ENCODE measurements around the gene KIAA0513.

DNA sequence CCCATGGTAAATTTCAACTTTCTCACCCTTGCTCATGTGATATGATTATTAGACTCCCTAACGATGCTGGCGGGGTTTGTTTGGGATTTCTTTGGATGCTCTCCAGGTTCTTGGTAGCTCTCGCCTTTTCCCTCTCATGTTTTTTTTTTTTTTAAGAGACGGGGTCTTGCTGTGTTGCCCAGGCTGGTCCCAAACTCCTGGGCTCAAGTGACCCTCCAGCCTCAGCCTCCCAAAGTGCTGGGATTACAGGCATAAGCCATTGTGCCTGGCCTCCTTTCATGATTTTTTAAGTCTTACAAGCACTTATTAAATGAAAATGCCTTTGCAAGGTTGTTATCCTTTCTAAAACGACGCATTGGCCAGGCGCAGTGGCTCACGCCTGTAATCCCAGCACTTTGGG is 24.1 kb downstream of the KIAA0513 start:
- TF ChIP-seq, protein P1, sequence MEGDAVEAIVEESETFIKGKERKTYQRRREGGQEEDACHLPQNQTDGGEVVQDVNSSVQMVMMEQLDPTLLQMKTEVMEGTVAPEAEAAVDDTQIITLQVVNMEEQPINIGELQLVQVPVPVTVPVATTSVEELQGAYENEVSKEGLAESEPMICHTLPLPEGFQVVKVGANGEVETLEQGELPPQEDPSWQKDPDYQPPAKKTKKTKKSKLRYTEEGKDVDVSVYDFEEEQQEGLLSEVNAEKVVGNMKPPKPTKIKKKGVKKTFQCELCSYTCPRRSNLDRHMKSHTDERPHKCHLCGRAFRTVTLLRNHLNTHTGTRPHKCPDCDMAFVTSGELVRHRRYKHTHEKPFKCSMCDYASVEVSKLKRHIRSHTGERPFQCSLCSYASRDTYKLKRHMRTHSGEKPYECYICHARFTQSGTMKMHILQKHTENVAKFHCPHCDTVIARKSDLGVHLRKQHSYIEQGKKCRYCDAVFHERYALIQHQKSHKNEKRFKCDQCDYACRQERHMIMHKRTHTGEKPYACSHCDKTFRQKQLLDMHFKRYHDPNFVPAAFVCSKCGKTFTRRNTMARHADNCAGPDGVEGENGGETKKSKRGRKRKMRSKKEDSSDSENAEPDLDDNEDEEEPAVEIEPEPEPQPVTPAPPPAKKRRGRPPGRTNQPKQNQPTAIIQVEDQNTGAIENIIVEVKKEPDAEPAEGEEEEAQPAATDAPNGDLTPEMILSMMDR (IDR thresholded peaks at IDR 0.05) = no peak
- TF ChIP-seq POLR2A (IDR thresholded peaks at IDR 0.05) = no peak
